Hepatocyte (in vitro differentiated cells): ENCODE data around the gene PPP4R3B.

Experiments used
- EZH2 ChIP-seq: fragments of 200-600 bp; sonication (generic); IDR thresholded peaks from 2 replicates; pipeline ENCODE4 v1.6.1; 2016; ENCODE audit warnings: antibody characterized with exemption, mild to moderate bottlenecking, borderline replicate concordance
- EZH2phosphoT487 ChIP-seq: fragments of 200-600 bp; sonication (generic); IDR thresholded peaks from one replicate; pipeline ENCODE4 v1.6.1; 2018; ENCODE audit warnings: antibody characterized with exemption, mild to moderate bottlenecking, low read depth, moderate library complexity; ENCODE audit not compliant: unreplicated experiment, severe bottlenecking
- TF ChIP-seq, protein P1 (sequence below): fragments of 200-600 bp; sonication (generic); IDR thresholded peaks from 2 replicates; pipeline ENCODE4 v1.5.1; 2016; ENCODE audit warnings: antibody characterized with exemption, mild to moderate bottlenecking; ENCODE audit not compliant: poor library complexity

DNA sequence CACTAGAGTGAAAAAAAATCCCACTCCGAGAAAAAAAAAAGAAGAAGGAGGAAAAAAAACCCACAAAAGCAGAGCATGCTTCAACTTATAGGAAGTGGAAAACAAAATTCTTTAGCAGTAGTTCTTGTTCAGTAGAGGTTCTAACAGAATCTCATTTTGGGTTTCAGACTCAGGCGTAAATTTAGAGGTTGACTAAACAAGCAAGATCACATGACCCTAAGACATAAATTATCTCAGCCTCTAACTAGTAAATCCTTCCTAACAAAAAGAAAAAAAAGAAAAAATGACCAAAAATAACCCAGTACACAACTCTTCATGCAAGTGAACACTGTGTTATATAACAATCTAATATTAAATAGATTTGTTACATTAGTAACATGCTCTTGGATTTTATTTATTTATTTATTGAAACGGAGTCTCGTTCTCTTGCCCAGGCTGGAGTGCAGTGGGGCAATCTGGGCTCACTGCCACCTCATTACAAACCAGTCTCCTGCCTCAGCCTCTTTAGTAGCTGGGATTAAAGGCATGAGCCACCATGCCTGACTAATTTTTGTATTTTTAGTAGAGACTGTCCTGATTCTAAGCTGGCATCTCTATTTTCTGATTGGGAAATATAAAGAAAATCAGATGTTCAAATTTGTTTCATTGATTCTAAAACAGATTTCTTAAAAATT lies 35.4 kb downstream of the PPP4R3B start:
- TF ChIP-seq, protein P1, sequence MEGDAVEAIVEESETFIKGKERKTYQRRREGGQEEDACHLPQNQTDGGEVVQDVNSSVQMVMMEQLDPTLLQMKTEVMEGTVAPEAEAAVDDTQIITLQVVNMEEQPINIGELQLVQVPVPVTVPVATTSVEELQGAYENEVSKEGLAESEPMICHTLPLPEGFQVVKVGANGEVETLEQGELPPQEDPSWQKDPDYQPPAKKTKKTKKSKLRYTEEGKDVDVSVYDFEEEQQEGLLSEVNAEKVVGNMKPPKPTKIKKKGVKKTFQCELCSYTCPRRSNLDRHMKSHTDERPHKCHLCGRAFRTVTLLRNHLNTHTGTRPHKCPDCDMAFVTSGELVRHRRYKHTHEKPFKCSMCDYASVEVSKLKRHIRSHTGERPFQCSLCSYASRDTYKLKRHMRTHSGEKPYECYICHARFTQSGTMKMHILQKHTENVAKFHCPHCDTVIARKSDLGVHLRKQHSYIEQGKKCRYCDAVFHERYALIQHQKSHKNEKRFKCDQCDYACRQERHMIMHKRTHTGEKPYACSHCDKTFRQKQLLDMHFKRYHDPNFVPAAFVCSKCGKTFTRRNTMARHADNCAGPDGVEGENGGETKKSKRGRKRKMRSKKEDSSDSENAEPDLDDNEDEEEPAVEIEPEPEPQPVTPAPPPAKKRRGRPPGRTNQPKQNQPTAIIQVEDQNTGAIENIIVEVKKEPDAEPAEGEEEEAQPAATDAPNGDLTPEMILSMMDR = no peak
- TF ChIP-seq EZH2phosphoT487 = no peak
- no peak for TF ChIP-seq EZH2
